Measurements from ENCODE around the gene SDC3.

DNA sequence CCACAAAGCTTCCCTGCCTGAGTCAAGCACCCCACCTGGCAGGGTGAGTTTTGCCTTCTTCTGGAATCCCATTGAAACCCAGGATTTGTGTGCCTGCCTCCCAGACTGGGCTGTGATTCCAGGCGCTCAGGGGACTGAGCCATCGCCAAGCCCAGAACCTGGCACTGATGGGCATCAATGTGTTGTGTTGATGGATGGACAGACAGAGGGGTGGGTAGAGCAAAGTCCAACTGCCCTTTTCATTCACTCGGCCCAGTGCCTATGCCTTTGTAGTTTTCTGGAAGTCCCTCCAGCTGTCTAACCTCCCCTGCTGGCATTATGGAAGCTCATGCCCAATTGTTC lies 85.0 kb downstream of the SDC3 start:
- TF ChIP-seq, protein P1, sequence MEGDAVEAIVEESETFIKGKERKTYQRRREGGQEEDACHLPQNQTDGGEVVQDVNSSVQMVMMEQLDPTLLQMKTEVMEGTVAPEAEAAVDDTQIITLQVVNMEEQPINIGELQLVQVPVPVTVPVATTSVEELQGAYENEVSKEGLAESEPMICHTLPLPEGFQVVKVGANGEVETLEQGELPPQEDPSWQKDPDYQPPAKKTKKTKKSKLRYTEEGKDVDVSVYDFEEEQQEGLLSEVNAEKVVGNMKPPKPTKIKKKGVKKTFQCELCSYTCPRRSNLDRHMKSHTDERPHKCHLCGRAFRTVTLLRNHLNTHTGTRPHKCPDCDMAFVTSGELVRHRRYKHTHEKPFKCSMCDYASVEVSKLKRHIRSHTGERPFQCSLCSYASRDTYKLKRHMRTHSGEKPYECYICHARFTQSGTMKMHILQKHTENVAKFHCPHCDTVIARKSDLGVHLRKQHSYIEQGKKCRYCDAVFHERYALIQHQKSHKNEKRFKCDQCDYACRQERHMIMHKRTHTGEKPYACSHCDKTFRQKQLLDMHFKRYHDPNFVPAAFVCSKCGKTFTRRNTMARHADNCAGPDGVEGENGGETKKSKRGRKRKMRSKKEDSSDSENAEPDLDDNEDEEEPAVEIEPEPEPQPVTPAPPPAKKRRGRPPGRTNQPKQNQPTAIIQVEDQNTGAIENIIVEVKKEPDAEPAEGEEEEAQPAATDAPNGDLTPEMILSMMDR (IDR thresholded peaks at IDR 0.05): no peak
- TF ChIP-seq POLR2A (IDR thresholded peaks at IDR 0.05): no peak

All from right lobe of liver (tissue), 4 donors.